ENCODE measurements around the gene CBX6. TPM values are rescaled to one million over a fixed set of nuclear protein-coding genes. Genes with fewer than 3 reads are reported as not detected.

Gene CBX6
- total and polyA plus RNA-seq, 2 of the 8 experiments (the other 6 are each of a cell fraction or from before 2014, with no cell fraction given) = 10.6 to 27.5 TPM

DNA sequence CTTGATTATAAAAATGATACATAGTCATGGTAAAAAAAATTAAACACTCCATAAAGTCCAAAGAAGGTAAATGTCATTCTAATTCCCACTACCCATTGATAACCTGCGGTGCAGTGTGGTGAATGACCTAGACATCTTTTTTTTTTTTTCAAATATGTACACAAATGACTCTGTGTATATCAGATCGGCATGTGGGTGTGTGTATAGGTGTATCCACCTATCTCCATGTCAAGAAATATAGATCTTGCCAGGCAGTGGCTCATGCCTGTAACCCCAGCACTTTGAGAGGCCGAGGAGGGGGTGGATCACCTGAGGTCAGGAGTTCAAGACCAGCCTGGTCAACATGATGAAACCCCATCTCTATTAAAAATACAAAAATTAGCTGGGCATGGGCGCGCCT is 18.4 kb upstream of the CBX6 start:
- H3K4ac ChIP-seq (replicated peaks; ENCODE audit: insufficient read length, low read depth, low read length) = no peak overlapping the region
- no peak for DNase-seq (ENCODE audit: low read depth in 1 of 2, low spot score in 2 of 2)
- no peak overlapping the region for H2BK15ac ChIP-seq (ENCODE audit: low read length)
- no peak overlapping the region for H3K23ac ChIP-seq (ENCODE audit: insufficient read length)
- no peak overlapping the region for H3K18ac ChIP-seq (ENCODE audit: extremely low read depth, low read length)
- H2BK12ac ChIP-seq (ENCODE audit: low read depth, low read length) = no peak overlapping the region
- POLR2A ChIA-PET (ENCODE audit: partially characterized antibody) = interaction anchor here (0.6 kb wide), 2 partner anchors 40 to 69 kb away, joined by 3 read pairs; no protein-coding TSS in a partner anchor
- FAIRE-seq = no peak
- H4K8ac ChIP-seq (ENCODE audit: extremely low read depth, insufficient read depth, low read length) = no peak overlapping the region
- no peak overlapping the region for H4K91ac ChIP-seq (replicated peaks; ENCODE audit: insufficient read length, low read length)
- no peaks in the 10 kb centered on the region for H3K23me2 ChIP-seq (ENCODE audit: low read depth, low read length)
- TF ChIP-seq ATF3 (IDR thresholded peaks at IDR 0.05; ENCODE audit: insufficient read depth, low read depth, low read length) (no peak), USF2 (IDR thresholded peaks at IDR 0.05; ENCODE audit: low read length) (no peak), EP300 (IDR thresholded peaks at IDR 0.05; ENCODE audit: borderline replicate concordance in 1 of 2, low read depth in 2 of 2, low read length in 2 of 2) (no peak)
- no peaks in the 10 kb centered on the region for H3K4me1 ChIP-seq (replicated peaks in 1 of 4; ENCODE audit: control insufficient read depth in 3 of 4, insufficient read depth in 4 of 4, low read length in 3 of 4)
- no peaks in the 10 kb centered on the region for H3K27me3 ChIP-seq (replicated peaks in 1 of 4; ENCODE audit: control insufficient read depth in 3 of 4, extremely low read depth in 1 of 4, insufficient read depth in 3 of 4, low read length in 3 of 4)
- H3K9ac ChIP-seq (replicated peaks in 1 of 4; ENCODE audit: extremely low read depth in 1 of 4, low read depth in 3 of 4, low read length in 3 of 4) = no peak overlapping the region
- no peak overlapping the region for H2AFZ ChIP-seq (ENCODE audit: low read length)
- H3K14ac ChIP-seq (ENCODE audit: insufficient read length) = no peak overlapping the region
- H2BK5ac ChIP-seq (ENCODE audit: low read depth, low read length) = no peak overlapping the region
- no peak overlapping the region for H2AK5ac ChIP-seq (ENCODE audit: low read depth, low read length)
- H3K79me2 ChIP-seq (ENCODE audit: control insufficient read depth in 1 of 2, insufficient read depth in 2 of 2, low read length in 2 of 2) = no peaks in the 10 kb centered on the region
- no peak overlapping the region for H3K56ac ChIP-seq (replicated peaks; ENCODE audit: insufficient read length, low read depth, low read length)
- no peak overlapping the region for H3K27ac ChIP-seq (ENCODE audit: low read depth, low read length)
- H2BK20ac ChIP-seq (ENCODE audit: low read length) = no peak overlapping the region
- CTCF ChIA-PET (ENCODE audit: partially characterized antibody) = interaction anchor here (0.6 to 0.7 kb wide), 2 partner anchors 34 to 1930 kb away, joined by 3 to 4 read pairs; no protein-coding TSS in a partner anchor
- H4K20me1 ChIP-seq (replicated peaks in 1 of 2; ENCODE audit: control insufficient read depth in 1 of 2, insufficient read depth in 2 of 2, low read length in 2 of 2) = no peaks in the 10 kb centered on the region
- no peak overlapping the region for H3K4me3 ChIP-seq (ENCODE audit: extremely low read depth in 1 of 4, insufficient read depth in 2 of 4, low read depth in 3 of 4, low read length in 4 of 4)
- WGBS, 2 experiments (ENCODE audit: extremely low coverage in 1 of 2, insufficient coverage in 1 of 2, insufficient read length in 1 of 2, insufficient replicate concordance in 2 of 2, low coverage in 1 of 2, low lambda C conversion rate in 2 of 2, missing lambda C conversion rate in 1 of 2) = 92% methylated on average over 5 of the region's 5 CpGs; no CpG with 5 or more reads in 1 of the 2 experiments
- H2BK120ac ChIP-seq (replicated peaks; ENCODE audit: low read depth, low read length) = no peak overlapping the region
- no peak overlapping the region for H3K4me2 ChIP-seq (ENCODE audit: insufficient read depth in 1 of 2, low read depth in 2 of 2, low read length in 2 of 2)
- no peak overlapping the region for H4K5ac ChIP-seq (ENCODE audit: insufficient read length, low read depth, low read length)
- H3K79me1 ChIP-seq (ENCODE audit: low read depth, low read length) = no peaks in the 10 kb centered on the region
- no peaks in the 10 kb centered on the region for H3K36me3 ChIP-seq (ENCODE audit: control insufficient read depth in 2 of 4, insufficient read depth in 4 of 4, low read length in 3 of 4)
- no peaks in the 10 kb centered on the region for H3K9me3 ChIP-seq (ENCODE audit: insufficient read depth in 2 of 2, low read depth in 1 of 2, low read length in 1 of 2)
